GM10266 (cell line): Measurements from ENCODE around the gene STRIP1.
"Not testable (repeated sequence)": the region's sequence is repeated elsewhere in the genome, so short reads cannot be mapped to it uniquely, and the experiment has no call there.

Source experiments
- DNase-seq: peaks from one replicate; pipeline ENCODE4 v3.0.0; 2012; ENCODE audit errors: extremely low spot score
- TF ChIP-seq, protein P1 (sequence below): IDR thresholded peaks from 2 replicates; pipeline ENCODE4 v1.5.1; 2012; ENCODE audit warnings: mild to moderate bottlenecking, low read depth; ENCODE audit not compliant: control insufficient read depth, insufficient read depth; ENCODE audit errors: missing control alignments

Gene STRIP1

GRCh38 chr1:110069404-110070281, 35.2 kb downstream of the STRIP1 start:
- TF ChIP-seq, protein P1, sequence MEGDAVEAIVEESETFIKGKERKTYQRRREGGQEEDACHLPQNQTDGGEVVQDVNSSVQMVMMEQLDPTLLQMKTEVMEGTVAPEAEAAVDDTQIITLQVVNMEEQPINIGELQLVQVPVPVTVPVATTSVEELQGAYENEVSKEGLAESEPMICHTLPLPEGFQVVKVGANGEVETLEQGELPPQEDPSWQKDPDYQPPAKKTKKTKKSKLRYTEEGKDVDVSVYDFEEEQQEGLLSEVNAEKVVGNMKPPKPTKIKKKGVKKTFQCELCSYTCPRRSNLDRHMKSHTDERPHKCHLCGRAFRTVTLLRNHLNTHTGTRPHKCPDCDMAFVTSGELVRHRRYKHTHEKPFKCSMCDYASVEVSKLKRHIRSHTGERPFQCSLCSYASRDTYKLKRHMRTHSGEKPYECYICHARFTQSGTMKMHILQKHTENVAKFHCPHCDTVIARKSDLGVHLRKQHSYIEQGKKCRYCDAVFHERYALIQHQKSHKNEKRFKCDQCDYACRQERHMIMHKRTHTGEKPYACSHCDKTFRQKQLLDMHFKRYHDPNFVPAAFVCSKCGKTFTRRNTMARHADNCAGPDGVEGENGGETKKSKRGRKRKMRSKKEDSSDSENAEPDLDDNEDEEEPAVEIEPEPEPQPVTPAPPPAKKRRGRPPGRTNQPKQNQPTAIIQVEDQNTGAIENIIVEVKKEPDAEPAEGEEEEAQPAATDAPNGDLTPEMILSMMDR, result no peak
- DNase-seq, result peak; percentile 51

DNA sequence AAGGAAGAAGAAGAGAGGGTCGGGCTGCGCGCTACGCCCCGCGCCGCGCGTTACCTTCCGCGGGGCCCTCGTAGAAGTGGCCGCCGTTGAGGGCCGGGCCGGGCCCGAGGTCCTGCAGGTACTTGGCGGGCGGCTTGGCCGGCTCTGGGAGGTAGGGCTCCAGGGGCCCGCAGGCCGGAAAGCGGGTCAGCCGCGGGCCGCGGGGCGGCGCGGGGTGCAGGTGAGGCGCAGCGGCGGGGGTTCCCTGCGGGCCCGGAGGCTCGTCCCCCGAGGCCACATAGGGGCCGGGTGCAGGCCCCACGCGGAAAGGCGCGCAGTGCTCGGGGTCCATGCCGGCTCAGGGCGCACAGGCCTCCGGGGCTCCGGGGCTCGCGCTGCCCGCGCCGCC, 35.9 kb downstream of the STRIP1 start:
- no peak for DNase-seq
- TF ChIP-seq, protein P1, result no peak

DNA sequence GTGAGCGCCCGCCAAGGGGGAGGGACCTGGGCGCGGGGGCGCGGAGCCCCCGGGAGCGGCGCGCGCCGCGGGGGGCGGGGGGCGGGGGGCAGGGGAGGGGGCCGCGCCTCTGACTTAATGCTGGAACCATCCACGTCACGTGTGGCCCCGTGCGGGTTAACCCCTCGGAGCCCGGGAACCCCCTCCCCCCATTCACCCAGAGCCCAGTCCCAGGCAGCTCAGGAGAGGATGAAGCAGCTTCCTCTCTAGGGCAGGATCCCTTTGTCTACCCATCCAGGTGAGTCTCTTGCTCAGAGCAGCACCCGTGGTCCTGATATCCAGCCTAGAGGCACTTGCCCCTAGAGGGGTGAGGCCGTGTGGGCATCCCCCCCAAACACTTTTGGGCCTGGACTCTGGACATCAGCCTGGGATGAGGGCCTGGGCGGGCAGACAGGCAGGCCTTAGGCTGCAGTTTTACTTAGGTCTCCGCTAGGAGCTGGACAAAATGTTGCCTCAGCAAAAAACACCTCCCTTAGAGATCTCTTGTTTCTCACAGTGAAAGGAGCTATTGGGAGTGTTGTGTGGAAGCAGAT, 36.3 kb downstream of the STRIP1 start, which contains the start of gene ALX3:
Gene ALX3, minus strand, starts transcription at position 2 of the 572 bp plus-strand sequence. CDS start 60 bp downstream, outside the sequence.
- DNase-seq, result no peak
- TF ChIP-seq, protein P1, result no peak

GRCh38 chr1:110074166-110074565, 39.7 kb downstream of the STRIP1 start:
- no peak for DNase-seq
- TF ChIP-seq, protein P1, result no peak

GRCh38 chr1:110076789-110077500, 42.5 kb downstream of the STRIP1 start:
- DNase-seq, result no peak
- TF ChIP-seq, protein P1, result no peak

DNA sequence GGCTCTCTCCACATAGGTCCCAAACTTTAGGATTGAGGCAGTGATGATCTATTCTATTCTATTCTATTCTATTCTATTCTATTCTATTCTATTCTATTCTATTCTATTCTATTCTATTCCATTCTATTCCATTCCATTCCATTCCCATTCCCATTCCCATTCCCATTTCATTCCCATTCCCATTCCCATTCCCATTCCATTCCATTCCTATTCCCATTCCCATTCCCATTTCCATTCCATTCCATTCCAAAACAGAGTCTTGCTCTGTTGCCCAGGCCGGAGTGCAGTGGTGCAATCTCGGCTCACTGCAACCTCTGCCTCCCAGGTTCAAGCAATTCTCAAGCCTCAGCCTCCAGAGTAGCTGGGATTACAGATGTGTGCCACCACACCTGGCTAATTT, 45.6 kb downstream of the STRIP1 start:
- not testable (repeated sequence) for DNase-seq

GRCh38 chr1:110081061-110081460, 46.6 kb downstream of the STRIP1 start:
- TF ChIP-seq, protein P1, result no peak
- DNase-seq, result no peak
